ENCODE measurements around the gene DGKB. TPM values are rescaled to one million over a fixed set of nuclear protein-coding genes. Genes with fewer than 3 reads are reported as not detected.

Gene DGKB
- total and polyA plus RNA-seq, 2 experiments from 2014 or later = 0.28 to 1.7 TPM

DNA sequence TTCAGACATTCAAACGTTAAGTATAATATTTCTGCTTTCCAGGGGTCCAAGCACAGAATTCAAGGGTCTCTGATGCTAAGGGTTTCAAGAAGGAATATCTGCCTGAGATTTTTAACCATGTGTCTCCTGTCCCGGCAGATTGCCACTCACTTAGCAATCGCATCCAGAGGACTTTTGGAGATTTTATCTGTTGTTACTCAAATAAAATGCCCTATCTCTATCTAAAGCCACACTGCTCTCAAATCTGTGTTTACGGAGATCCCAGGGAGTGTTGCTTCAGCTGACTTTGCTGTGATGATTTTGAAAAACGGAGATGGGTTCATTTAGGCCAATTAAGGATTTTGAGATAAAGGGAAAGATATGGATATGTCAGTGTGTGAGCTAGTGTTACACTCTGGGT, 359.9 kb downstream of the DGKB start:
- H3K9me3 ChIP-seq (ENCODE audit: low read depth) = no peaks in the 10 kb centered on the region
- no peaks in the 10 kb centered on the region for H3K9me2 ChIP-seq (replicated peaks; ENCODE audit: insufficient read depth)
- H3K36me3 ChIP-seq (replicated peaks; ENCODE audit: insufficient read depth, low read depth) = no peaks in the 10 kb centered on the region
- no peak overlapping the region for H3K4me2 ChIP-seq
- WGBS (ENCODE audit: low lambda C conversion rate, missing lambda C conversion rate) = 43% methylated on average over 5 of the region's 5 CpGs
- H2AFZ ChIP-seq = no peak overlapping the region
- no peaks in the 10 kb centered on the region for H3K27me3 ChIP-seq
- DNase-seq (ENCODE audit: low spot score) = no peak
- no peaks in the 10 kb centered on the region for H3K4me1 ChIP-seq (ENCODE audit: insufficient read depth)
- H4K20me1 ChIP-seq (ENCODE audit: insufficient read depth, poor library complexity, severe bottlenecking) = no peaks in the 10 kb centered on the region
- H3K27ac ChIP-seq = no peak overlapping the region
- H3K4me3 ChIP-seq = no peak overlapping the region
- H3K79me2 ChIP-seq = no peaks in the 10 kb centered on the region
- TF ChIP-seq, protein P1, sequence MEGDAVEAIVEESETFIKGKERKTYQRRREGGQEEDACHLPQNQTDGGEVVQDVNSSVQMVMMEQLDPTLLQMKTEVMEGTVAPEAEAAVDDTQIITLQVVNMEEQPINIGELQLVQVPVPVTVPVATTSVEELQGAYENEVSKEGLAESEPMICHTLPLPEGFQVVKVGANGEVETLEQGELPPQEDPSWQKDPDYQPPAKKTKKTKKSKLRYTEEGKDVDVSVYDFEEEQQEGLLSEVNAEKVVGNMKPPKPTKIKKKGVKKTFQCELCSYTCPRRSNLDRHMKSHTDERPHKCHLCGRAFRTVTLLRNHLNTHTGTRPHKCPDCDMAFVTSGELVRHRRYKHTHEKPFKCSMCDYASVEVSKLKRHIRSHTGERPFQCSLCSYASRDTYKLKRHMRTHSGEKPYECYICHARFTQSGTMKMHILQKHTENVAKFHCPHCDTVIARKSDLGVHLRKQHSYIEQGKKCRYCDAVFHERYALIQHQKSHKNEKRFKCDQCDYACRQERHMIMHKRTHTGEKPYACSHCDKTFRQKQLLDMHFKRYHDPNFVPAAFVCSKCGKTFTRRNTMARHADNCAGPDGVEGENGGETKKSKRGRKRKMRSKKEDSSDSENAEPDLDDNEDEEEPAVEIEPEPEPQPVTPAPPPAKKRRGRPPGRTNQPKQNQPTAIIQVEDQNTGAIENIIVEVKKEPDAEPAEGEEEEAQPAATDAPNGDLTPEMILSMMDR (IDR thresholded peaks at IDR 0.05; ENCODE audit: poor library complexity) = no peak
- TF ChIP-seq EZH2phosphoT487 (IDR thresholded peaks at IDR 0.05; ENCODE audit: low read depth, severe bottlenecking, unreplicated experiment) (no peak), EZH2 (IDR thresholded peaks at IDR 0.05; ENCODE audit: borderline replicate concordance) (no peak)

DNA sequence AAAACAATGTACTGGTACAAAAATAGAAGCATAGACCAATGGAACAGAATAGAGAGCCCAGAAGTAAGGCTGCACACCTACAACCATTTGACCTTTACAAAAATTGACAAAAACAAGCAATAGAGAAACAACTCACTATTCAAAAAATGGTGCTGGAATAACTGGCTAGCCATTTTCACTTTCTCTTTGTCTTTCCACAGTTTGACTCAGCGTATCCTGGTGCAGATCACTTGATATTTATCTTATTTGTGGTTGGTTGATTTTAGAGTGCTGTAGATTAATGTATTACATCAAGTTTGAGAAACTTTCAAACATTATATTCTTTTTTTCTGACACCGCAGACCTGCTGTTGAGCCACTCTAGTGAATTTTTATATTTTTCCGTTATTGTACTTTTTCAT, 381.4 kb downstream of the DGKB start:
- no peaks in the 10 kb centered on the region for H3K36me3 ChIP-seq (replicated peaks; ENCODE audit: insufficient read depth, low read depth)
- no peaks in the 10 kb centered on the region for H3K9me3 ChIP-seq (ENCODE audit: low read depth)
- no peaks in the 10 kb centered on the region for H3K79me2 ChIP-seq
- no peak for TF ChIP-seq EZH2phosphoT487 (IDR thresholded peaks at IDR 0.05; ENCODE audit: low read depth, severe bottlenecking, unreplicated experiment)
- TF ChIP-seq, protein P1 (IDR thresholded peaks at IDR 0.05; ENCODE audit: poor library complexity) = no peak
- no peak for TF ChIP-seq EZH2 (IDR thresholded peaks at IDR 0.05; ENCODE audit: borderline replicate concordance)
- no peak overlapping the region for H3K4me3 ChIP-seq
- DNase-seq (ENCODE audit: low spot score) = no peak
- no peaks in the 10 kb centered on the region for H3K9me2 ChIP-seq (replicated peaks; ENCODE audit: insufficient read depth)
- no peak overlapping the region for H3K4me2 ChIP-seq
- no peaks in the 10 kb centered on the region for H3K4me1 ChIP-seq (ENCODE audit: insufficient read depth)
- no peaks in the 10 kb centered on the region for H3K27me3 ChIP-seq
- no peak overlapping the region for H3K27ac ChIP-seq
- WGBS (ENCODE audit: low lambda C conversion rate, missing lambda C conversion rate) = 94% methylated on average over 3 of the region's 3 CpGs
- no peak overlapping the region for H2AFZ ChIP-seq
- H4K20me1 ChIP-seq (ENCODE audit: insufficient read depth, poor library complexity, severe bottlenecking) = no peaks in the 10 kb centered on the region

DNA sequence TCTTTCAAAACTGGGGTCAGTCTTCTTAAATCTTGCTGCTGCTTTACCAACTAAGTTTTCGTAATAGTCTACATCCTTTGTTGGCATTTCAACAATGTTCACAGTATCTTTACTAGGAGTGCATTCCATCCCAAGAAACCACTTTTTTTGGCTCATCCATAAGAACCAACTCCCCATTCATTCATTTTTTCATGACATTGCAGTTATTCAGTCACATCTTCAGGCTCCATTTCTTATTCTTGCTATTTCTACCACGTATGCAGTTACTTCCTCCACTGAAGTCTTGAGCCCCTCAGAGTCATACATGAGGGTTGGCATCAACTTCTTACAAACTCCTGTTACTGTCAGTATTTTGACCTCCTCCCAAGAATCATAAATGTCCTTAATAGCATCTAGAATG, 392.3 kb downstream of the DGKB start:
- Histone ChIP-seq H3K9me2 (replicated peaks; ENCODE audit: insufficient read depth) (no peaks in the 10 kb centered on the region), H3K27me3 (no peaks in the 10 kb centered on the region), H3K4me1 (ENCODE audit: insufficient read depth) (no peaks in the 10 kb centered on the region), H2AFZ (no peak overlapping the region), H4K20me1 (ENCODE audit: insufficient read depth, poor library complexity, severe bottlenecking) (no peaks in the 10 kb centered on the region), H3K4me2 (no peak overlapping the region), H3K9me3 (ENCODE audit: low read depth) (no peaks in the 10 kb centered on the region), H3K4me3 (no peak overlapping the region), H3K36me3 (replicated peaks; ENCODE audit: insufficient read depth, low read depth) (no peaks in the 10 kb centered on the region), H3K27ac (no peak overlapping the region), H3K79me2 (no peaks in the 10 kb centered on the region)
- TF ChIP-seq EZH2phosphoT487 (IDR thresholded peaks at IDR 0.05; ENCODE audit: low read depth, severe bottlenecking, unreplicated experiment) = no peak
- TF ChIP-seq, protein P1 (IDR thresholded peaks at IDR 0.05; ENCODE audit: poor library complexity) = no peak
- no peak for TF ChIP-seq EZH2 (IDR thresholded peaks at IDR 0.05; ENCODE audit: borderline replicate concordance)
- WGBS (ENCODE audit: low lambda C conversion rate, missing lambda C conversion rate) = 82% methylated on average over 2 of the region's 2 CpGs
- DNase-seq (ENCODE audit: low spot score) = no peak

DNA sequence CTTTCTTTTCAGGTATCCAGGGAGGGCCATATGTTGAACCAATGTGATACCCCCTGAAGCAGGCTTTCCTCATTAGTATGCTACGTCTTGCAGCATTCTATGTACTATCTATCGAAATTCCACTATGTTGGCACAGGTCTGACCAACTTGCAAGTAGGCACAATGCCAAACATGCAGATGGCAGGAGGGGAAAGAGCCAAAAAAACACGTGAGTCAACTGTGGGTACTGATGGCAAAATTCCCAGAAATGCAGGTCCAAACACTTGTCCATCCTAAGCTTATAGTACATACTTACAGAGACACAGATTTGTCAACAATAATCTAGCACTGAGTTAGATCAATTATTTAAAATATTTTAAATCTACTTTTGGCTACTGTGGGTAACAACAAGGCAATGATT, 394.9 kb downstream of the DGKB start:
- DNase-seq (ENCODE audit: low spot score) = no peak
- no peaks in the 10 kb centered on the region for H3K36me3 ChIP-seq (replicated peaks; ENCODE audit: insufficient read depth, low read depth)
- H3K4me3 ChIP-seq = no peak overlapping the region
- no peak overlapping the region for H3K27ac ChIP-seq
- no peaks in the 10 kb centered on the region for H3K79me2 ChIP-seq
- H3K9me2 ChIP-seq (replicated peaks; ENCODE audit: insufficient read depth) = no peaks in the 10 kb centered on the region
- no peaks in the 10 kb centered on the region for H3K27me3 ChIP-seq
- H3K4me2 ChIP-seq = no peak overlapping the region
- H3K9me3 ChIP-seq (ENCODE audit: low read depth) = no peaks in the 10 kb centered on the region
- no peaks in the 10 kb centered on the region for H3K4me1 ChIP-seq (ENCODE audit: insufficient read depth)
- H2AFZ ChIP-seq = no peak overlapping the region
- WGBS (ENCODE audit: low lambda C conversion rate, missing lambda C conversion rate) = 82% methylated on average over 3 of the region's 3 CpGs
- no peaks in the 10 kb centered on the region for H4K20me1 ChIP-seq (ENCODE audit: insufficient read depth, poor library complexity, severe bottlenecking)
- TF ChIP-seq EZH2 (IDR thresholded peaks at IDR 0.05; ENCODE audit: borderline replicate concordance) = no peak
- TF ChIP-seq, protein P1 (IDR thresholded peaks at IDR 0.05; ENCODE audit: poor library complexity) = no peak
- TF ChIP-seq EZH2phosphoT487 (IDR thresholded peaks at IDR 0.05; ENCODE audit: low read depth, severe bottlenecking, unreplicated experiment) = no peak
